Measurements from ENCODE around the gene AATF.

AATF gene

GRCh38 chr17:36978810-36979564 lies 30.2 kb downstream of the AATF start:
- TF ChIP-seq CTCF (IDR thresholded peaks at IDR 0.05; ENCODE audit: low read depth, low read length), result no peak
- DNase-seq, result no peak
- Histone ChIP-seq H3K4me1 (no peaks in the 10 kb centered on the region; the same call in 1 of the 2 replicates), H3K9me3 (no peaks in the 10 kb centered on the region), H3K27me3 (no peaks in the 10 kb centered on the region), H3K4me3 (ENCODE audit: low read depth, low read length) (no peak overlapping the region), H3K36me3 (no peaks in the 10 kb centered on the region; the same call in 1 of the 2 replicates)

GRCh38 chr17:36979565-36979941 lies 30.8 kb downstream of the AATF start:
- no peaks in the 10 kb centered on the region for H3K27me3 ChIP-seq
- no peak for DNase-seq
- H3K9me3 ChIP-seq, result no peaks in the 10 kb centered on the region
- no peaks in the 10 kb centered on the region; the same call in 1 of the 2 replicates for H3K4me1 ChIP-seq
- H3K4me3 ChIP-seq (ENCODE audit: low read depth, low read length), result no peak overlapping the region
- H3K36me3 ChIP-seq, result no peaks in the 10 kb centered on the region; the same call in 1 of the 2 replicates
- TF ChIP-seq CTCF (IDR thresholded peaks at IDR 0.05; ENCODE audit: low read depth, low read length), result no peak

GRCh38 chr17:36980280-36980761 lies 31.6 kb downstream of the AATF start:
- Histone ChIP-seq H3K4me1 (no peaks in the 10 kb centered on the region; the same call in 1 of the 2 replicates), H3K9me3 (no peaks in the 10 kb centered on the region), H3K36me3 (no peaks in the 10 kb centered on the region; the same call in 1 of the 2 replicates), H3K27me3 (no peaks in the 10 kb centered on the region), H3K4me3 (ENCODE audit: low read depth, low read length) (no peak overlapping the region)
- DNase-seq, result no peak
- no peak for TF ChIP-seq CTCF (IDR thresholded peaks at IDR 0.05; ENCODE audit: low read depth, low read length)

GRCh38 chr17:36983618-36984017 lies 34.9 kb downstream of the AATF start:
- Histone ChIP-seq H3K27me3 (no peaks in the 10 kb centered on the region), H3K4me3 (ENCODE audit: low read depth, low read length) (no peak overlapping the region), H3K9me3 (no peaks in the 10 kb centered on the region), H3K4me1 (no peaks in the 10 kb centered on the region; the same call in 1 of the 2 replicates), H3K36me3 (peaks cover 11% of the 10 kb centered on the region)
- DNase-seq, result no peak
- no peak for TF ChIP-seq CTCF (IDR thresholded peaks at IDR 0.05; ENCODE audit: low read depth, low read length)

- no peak overlapping the region for H3K4me3 ChIP-seq (ENCODE audit: low read depth, low read length)
- DNase-seq, result no peak
- no peak for TF ChIP-seq CTCF (IDR thresholded peaks at IDR 0.05; ENCODE audit: low read depth, low read length)
- H3K27me3 ChIP-seq, result no peaks in the 10 kb centered on the region
- H3K4me1 ChIP-seq, result peaks cover 25% of the 10 kb centered on the region
- H3K9me3 ChIP-seq, result no peaks in the 10 kb centered on the region
- peaks cover 40% of the 10 kb centered on the region for H3K36me3 ChIP-seq
These were observed 40.4 kb downstream of the AATF start for GRCh38 chr17:36989173-36989572.

- H3K27me3 ChIP-seq, result no peaks in the 10 kb centered on the region
- H3K4me1 ChIP-seq, result peaks cover 25% of the 10 kb centered on the region
- H3K36me3 ChIP-seq, result peaks cover 72% of the 10 kb centered on the region
- peak; percentile 37 for DNase-seq
- H3K4me3 ChIP-seq (ENCODE audit: low read depth, low read length), result no peak overlapping the region
- no peaks in the 10 kb centered on the region for H3K9me3 ChIP-seq
- TF ChIP-seq CTCF (IDR thresholded peaks at IDR 0.05; ENCODE audit: low read depth, low read length), result no peak
These were observed 43.9 kb downstream of the AATF start for GRCh38 chr17:36992701-36993100.

Measured in BE2C (cell line).